ENCODE results near the gene CASKIN1.

Gene CASKIN1

GRCh38 chr16:2233046-2233775, 36.8 kb upstream of the CASKIN1 start:
- DNase-seq (ENCODE audit: insufficient read length, low spot score) (no peak), FAIRE-seq (no peak)

- DNase-seq (ENCODE audit: insufficient read length, low spot score) (no peak), FAIRE-seq (no peak)
Measured at GRCh38 chr16:2232094-2232990, 35.9 kb upstream of the CASKIN1 start.

GRCh38 chr16:2231016-2231931, 34.9 kb upstream of the CASKIN1 start:
- no peak for DNase-seq (ENCODE audit: insufficient read length, low spot score)
- FAIRE-seq: no peak

- FAIRE-seq (no peak), DNase-seq (ENCODE audit: insufficient read length, low spot score) (no peak)
Measured at GRCh38 chr16:2230376-2230775, 34.0 kb upstream of the CASKIN1 start.

- DNase-seq (ENCODE audit: insufficient read length, low spot score) (no peak), FAIRE-seq (no peak)
Measured at GRCh38 chr16:2229632-2230250, 33.3 kb upstream of the CASKIN1 start.

- no peak for FAIRE-seq
- DNase-seq (ENCODE audit: insufficient read length, low spot score): no peak
Measured at GRCh38 chr16:2229091-2229490, 32.7 kb upstream of the CASKIN1 start.

- no peak for DNase-seq (ENCODE audit: insufficient read length, low spot score)
- no peak for FAIRE-seq
Measured at GRCh38 chr16:2228161-2228824, 31.9 kb upstream of the CASKIN1 start.

GRCh38 chr16:2226918-2227317, 30.5 kb upstream of the CASKIN1 start:
- FAIRE-seq (no peak), DNase-seq (ENCODE audit: insufficient read length, low spot score) (no peak)

GRCh38 chr16:2226245-2226793, 29.9 kb upstream of the CASKIN1 start:
- DNase-seq (ENCODE audit: insufficient read length, low spot score): no peak

GRCh38 chr16:2223942-2224486, 27.6 kb upstream of the CASKIN1 start:
- DNase-seq (ENCODE audit: insufficient read length, low spot score): peak; percentile 52

More at GRCh38 chr16:2226245-2226793, 29.9 kb upstream of the CASKIN1 start:
- FAIRE-seq: no peak

GRCh38 chr16:2223221-2223941, 27.0 kb upstream of the CASKIN1 start, which contains the start of gene E4F1:
E4F1 (plus strand) TSS chr16:2223591; CDS start chr16:2223614, 23 bp downstream.
- FAIRE-seq (peak; percentile 99), DNase-seq (ENCODE audit: insufficient read length, low spot score) (peak; percentile 100)

More at GRCh38 chr16:2223942-2224486, 27.6 kb upstream of the CASKIN1 start:
- FAIRE-seq: peak; percentile 18

GRCh38 chr16:2216330-2216729, 19.9 kb upstream of the CASKIN1 start:
- DNase-seq (ENCODE audit: insufficient read length, low spot score) (no peak), FAIRE-seq (no peak)

GRCh38 chr16:2214719-2214968, 18.2 kb upstream of the CASKIN1 start, which contains the start of gene PGP:
PGP (minus strand) TSS chr16:2214840; CDS start chr16:2214777, 63 bp downstream.
- FAIRE-seq (no peak), DNase-seq (ENCODE audit: insufficient read length, low spot score) (no peak)

- DNase-seq (ENCODE audit: insufficient read length, low spot score) (no peak), FAIRE-seq (no peak)
Measured at GRCh38 chr16:2213817-2214718, 17.7 kb upstream of the CASKIN1 start.

- FAIRE-seq (no peak), DNase-seq (ENCODE audit: insufficient read length, low spot score) (no peak)
Measured at GRCh38 chr16:2212362-2213324, 16.2 kb upstream of the CASKIN1 start.

GRCh38 chr16:2211923-2212347, 15.5 kb upstream of the CASKIN1 start:
- DNase-seq (ENCODE audit: insufficient read length, low spot score): no peak
- FAIRE-seq: no peak
